Lower leg skin (tissue), 3 donors: ENCODE data around the gene CSNK1G1.

ENCODE experiments used
- CTCF ChIP-seq, 3 donors: fragments of 450-650 bp; IDR thresholded peaks; one replicate each; pipeline ENCODE4 v1.5.1; 2016; ENCODE audit warnings: antibody characterized with exemption in 3 of 3, mild to moderate bottlenecking in 3 of 3, moderate library complexity in 2 of 3
- POLR2A ChIP-seq, 2 donors: fragments of 450-650 bp; IDR thresholded peaks; one replicate each; pipeline ENCODE4 v1.6.1; 2016 to 2017; ENCODE audit warnings: antibody characterized with exemption in 2 of 2, mild to moderate bottlenecking in 1 of 2, moderate library complexity in 1 of 2

DNA sequence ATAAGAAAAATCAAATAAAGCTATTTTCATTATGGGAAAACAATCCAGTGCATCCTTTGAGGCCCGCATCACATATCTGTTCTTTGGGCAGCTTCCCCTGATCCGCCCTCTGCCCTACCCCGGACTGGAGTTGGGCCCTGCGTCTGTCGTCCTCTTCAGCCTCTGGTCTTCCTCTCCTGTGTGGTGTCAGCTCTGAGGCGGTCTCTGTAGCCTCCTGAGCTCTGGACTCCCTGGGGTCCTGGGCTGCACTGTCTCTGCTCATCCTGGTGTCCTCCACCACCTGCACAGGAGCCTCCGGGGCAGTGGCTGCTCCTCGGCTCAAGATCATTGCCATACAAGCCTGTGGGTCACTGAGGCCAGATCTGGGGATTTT lies 211.8 kb downstream of the CSNK1G1 start:
- TF ChIP-seq CTCF (IDR thresholded peaks at IDR 0.05) (no peak), POLR2A (IDR thresholded peaks at IDR 0.05) (no peak)
